HG03159 (cell line): ENCODE data around the gene CACNB2.

Experiments
- ATAC-seq: cut with Tn5 transposase; IDR thresholded peaks from one replicate; pipeline ENCODE4 v1.9.1; 2021; ENCODE audit warnings: mild to moderate bottlenecking, moderate library complexity; ENCODE audit not compliant: unreplicated experiment

Gene CACNB2

DNA sequence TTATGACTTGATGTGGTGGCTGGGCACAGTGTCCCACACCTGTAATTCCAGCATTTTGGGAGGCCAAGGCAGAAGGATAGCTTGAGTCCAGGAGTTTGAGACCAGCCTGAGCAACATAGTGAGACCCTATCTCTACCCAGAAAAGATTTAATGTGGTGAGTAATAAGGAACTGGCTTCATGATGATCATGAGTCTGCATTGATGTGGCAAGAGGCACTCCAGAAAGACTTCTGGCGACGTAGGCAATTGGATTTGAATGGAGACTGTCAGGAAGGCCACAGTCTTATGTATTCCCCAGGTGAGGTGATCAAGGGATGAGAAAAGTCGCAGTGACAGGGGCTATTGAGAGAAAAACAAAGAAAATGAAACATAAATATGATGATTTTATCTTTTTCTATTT lies 138.0 kb downstream of the CACNB2 start:
- no peak for ATAC-seq

DNA sequence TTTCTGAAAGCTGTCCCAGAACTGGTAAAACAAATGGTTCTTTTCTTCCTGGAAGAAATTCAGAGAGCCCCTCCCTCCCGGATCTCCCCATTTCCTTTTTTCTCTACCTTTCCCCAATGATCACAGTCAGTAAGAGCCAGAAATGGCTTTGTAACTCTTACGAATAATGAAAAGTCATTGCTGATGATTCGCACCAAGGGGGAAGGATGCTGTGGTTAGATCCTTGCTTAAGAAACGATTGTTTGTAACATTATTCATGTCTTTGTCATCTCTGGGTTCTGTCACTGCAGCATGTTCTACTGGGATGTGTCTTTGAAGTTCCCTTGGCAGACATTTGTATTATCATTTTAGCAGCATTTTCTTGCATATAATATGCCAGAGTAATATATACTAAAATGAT lies 138.9 kb downstream of the CACNB2 start:
- ATAC-seq = no peak

DNA sequence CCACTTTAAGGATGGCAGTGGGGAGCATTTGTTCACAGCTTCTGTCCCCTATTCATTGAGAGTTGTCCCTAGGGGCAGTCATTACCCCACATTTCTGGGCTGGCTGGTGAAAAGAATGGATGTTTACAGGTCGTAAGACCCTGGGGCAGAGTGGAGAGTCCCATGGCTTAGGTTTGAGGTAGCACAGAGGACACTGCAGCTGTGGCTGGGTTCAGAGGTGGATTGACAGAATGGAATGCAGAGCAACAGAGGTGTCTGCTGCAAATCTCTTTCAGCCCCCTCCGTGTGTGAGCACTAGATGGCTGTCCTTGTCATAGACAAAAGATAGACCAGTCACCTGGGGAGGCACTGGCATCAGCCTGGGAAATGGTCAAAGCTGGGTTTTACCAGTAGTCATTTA lies 141.9 kb downstream of the CACNB2 start:
- no peak for ATAC-seq

DNA sequence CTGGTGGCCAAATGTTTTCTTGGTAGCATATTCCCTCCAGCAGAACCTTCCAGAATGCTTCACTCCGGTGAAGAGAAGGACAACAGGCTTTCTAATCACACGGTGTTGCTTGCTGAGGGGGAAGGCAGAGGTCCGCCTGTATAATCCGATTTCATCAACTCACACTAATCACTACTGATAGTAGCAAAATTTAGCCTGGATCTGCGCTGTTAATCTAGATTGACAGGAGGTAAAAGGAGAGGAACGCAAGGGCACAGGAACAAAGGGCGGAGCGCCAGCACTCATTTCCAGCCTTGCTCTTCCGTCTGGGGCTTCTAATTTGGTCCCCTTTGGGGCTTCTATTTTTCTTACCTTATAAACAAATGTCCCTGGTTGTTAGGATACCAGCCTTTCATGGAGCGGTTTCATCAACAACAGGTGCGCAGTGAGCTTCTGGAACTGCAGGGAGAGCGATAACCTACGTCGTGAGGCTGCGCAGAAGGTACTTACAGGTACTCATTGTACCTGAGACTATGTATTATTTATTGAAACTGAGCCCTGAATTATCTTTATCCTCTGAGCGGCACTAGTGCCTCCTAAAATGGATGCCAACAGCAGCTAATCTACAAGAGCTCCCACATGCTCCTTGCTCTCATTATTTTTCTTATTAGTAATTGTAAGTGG lies 150.6 kb downstream of the CACNB2 start:
- no peak for ATAC-seq

DNA sequence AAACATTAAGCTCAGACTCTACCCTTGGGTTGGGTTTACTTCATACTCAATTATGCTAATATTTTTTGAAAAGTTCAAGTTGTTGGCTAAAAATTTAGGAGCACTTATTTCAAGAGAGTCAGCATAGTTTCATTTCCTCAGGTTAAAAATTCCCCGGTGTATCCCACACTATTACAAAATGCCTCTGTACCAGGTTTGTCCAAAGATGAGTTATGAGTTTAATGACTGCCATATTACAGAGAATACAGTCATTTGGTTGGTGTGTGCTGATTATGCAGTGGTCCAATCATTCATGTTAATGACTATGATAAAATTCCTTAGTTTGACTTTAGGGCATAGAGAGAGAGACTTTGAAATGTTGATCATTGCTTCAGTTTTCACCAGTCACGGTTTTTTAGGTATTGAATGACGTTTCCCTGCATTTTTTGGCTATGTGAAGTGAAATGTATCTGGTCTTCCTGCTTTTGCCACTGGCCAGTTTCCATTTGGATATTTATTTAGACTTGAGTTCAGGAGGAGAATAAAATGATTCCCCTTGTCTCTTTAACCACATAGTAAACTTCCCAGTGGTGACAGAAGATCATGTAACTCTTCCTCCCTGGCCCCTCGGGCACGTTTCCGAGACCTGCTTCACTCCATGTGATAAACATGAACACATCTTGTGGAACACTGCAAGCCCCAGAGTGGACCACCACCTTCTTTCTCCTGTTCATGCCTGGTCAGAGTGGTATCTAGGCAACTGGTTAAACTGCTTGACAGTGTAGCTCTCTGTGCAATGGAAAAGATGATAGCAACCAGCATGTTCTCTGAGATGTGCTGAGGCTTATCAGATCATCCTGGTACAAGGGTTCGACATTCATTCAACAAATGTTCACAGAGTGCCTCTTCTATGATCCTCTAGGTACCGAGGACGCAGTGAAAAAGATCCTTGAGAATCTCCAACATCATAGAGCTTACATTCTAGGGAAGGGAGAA lies 153.6 kb downstream of the CACNB2 start:
- no peak for ATAC-seq

DNA sequence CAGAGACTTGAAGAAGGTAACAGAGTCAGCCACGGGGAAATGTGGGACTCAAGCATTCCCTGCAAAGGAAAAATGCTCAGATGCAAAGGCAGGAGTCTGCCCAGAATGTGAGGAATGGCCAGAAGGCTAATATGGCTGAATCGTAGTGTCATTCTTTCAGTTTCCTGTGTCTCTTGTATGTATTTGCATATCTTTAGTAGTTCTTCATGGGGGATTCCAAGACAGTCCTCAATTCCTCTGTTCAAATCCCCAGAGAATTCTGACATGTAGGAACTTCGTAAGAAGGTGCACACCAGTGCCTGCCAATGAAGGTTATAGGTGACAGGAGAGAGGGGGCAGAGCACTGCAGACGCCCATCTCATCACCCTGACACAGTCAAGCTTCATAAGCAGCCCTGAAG lies 154.4 kb downstream of the CACNB2 start:
- no peak for ATAC-seq

DNA sequence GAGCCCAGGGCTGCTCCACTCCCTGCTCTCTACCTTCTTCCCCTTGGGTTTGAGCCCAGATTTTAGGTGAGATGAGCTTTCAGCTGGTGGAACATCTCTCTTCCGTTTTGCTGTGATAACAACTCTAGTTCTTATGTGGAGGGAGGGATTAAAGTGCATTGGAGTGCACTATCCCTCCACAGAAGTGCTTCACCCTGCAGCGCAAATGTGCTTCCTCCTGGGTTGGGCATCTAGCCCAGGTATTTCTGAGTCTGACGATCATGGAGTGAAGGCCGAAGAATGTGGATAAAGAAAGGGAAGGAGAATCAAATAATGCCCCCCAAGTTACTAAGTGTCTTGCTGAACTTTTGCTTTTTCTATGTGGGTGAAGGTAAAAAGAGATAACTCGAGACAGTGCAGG lies 157.4 kb downstream of the CACNB2 start:
- no peak for ATAC-seq

DNA sequence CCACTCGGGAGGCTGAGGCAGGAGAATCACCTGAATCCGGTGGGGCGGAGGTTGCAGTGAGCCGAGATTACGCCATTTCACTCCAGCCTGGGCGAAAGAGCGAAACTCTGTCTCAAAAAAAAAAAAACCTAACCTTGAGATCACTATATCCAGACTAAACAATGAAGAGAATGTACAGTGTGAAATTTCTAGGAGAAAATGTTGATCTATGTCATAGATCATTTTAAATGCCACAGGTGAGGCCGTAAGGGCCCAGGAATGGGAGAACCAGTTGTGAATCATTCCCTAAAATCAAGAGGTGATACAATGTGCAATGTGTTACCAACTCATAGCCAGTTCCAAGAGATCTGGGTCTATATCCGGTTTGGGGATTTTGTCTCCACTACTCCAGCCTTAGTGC lies 158.0 kb downstream of the CACNB2 start:
- ATAC-seq = no peak

DNA sequence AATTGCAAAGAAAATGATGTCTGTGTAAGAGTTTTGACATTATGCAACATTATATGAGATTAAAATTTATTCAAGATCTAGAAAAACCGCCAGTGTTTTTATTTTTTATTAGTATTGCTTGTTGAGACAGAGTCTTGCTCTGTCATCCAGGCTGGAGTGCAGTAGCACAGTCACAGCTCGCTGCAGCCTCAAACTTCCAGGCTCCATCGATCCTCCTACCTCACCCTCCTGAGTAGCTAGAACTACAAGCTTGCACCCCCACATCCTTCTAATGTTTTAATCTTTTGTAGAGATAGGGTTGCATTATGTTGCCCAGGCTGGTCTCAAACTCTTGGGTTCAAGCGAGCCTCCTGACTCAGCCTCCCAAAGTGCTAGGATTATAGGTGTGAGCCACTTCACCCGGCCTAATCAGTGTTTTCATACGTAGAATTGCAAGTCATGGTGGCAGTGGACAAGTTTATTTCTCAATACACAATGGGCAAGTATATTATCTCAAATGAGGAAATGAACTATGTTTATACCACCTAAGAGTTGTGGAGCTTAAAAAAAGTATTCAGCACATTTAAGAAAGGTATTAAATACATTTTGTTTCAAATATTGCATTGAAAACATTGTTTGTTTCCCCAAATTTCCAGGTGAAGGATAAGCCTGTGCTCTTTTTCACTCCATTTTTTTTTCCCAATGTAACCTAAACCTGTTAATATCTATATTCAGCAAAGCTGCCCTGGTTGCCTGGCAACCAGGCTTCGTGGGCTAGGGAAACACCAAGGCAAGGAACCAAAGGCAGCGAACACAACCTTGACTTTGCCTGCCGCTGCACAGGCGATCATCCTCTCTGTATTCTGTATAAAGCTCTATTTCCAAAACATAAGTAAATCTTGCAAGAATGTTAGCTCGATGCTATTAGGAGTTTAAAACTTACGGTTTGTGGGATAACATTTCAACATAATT lies 163.9 kb downstream of the CACNB2 start:
- no peak for ATAC-seq

DNA sequence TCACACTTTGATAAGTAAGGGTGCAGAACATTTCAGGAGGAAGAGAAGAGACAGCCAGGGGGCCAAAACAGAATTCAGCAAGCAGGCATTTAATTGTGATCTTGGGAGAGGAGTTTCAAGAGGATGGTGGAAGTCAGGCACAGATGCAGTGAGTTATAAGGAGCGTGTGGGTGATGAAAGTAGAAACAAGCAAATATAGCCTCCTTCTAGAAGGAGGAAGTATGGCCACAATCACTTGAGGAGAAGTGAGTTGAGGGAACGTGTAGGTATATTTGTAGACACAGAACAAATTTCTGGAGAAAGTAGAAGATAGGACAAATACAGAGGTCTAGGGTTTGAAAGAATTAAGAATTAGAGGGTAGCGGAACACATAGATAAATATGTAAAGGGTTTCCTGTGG lies 165.8 kb downstream of the CACNB2 start:
- ATAC-seq = no peak

DNA sequence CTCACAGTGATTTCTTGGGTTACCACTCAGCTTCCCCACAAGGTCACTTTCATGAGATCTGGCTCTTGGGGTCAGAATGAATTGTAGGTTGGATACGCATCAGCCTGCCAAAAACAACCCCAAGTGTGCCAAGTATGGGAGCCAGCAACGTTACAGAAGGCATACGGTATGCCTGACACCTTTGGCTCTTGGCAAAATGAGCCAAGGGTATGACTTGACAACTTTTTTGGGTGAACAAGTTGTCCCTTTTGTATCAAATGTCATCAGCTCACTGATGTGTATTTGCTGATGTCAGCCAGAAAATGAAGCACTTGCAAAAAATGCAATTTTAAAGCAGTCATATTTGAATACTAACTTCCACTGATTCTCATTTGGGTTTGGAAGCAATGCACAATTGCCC lies 168.4 kb downstream of the CACNB2 start:
- no peak for ATAC-seq

DNA sequence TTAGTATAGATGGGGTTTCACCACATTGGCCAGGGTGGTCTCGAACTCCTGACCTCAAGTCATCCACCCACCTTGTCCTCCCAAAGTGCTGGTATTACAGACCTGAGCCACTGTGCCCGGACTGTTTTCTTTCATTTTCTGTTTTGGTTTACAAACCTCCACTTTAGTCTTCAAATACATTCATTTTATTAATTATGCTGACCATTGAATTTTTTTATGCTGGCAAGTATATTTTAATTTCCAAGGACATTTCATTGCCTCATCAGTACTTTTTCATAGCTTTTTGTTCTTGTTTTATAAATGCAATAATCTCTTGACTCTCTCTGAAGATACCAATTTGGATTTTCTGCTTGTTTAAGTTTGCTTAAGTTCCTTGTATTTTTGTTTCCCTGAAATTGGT lies 170.5 kb downstream of the CACNB2 start:
- no peak for ATAC-seq

DNA sequence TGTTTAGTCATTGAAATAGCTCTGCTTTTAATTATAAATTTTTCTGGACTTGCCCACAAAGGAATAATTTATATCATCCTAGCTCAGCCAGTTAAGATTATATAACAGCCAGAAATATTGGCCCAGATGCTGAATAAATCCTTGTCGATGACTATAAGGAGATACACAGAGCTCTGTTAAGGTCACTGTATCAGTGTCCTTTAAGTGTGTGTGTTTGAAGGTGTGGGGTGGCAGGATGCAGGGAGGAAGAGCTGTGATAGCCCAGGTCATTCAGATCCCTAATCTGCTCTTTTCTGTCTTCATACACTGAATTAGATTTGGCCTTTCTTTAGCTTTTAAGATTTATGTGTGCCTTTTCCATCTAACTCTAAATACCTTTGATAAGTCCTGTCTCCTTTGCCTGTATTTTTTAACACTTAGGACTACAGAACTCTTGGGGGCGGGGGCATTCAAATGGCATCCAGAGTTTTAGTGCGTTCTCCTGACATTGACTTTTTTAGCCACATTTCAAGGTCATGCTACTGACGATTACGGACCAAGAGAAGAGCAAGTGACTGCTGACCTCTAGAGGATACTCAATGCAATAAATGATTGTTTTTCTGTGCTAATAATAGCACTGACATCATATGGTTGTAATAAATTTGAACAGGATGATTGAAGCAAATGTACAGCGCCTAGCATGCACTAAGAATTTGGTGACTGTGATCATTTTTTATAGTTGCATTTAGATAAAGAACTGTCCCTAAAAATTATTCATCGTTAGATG lies 172.3 kb downstream of the CACNB2 start:
- peak; percentile 81 for ATAC-seq

DNA sequence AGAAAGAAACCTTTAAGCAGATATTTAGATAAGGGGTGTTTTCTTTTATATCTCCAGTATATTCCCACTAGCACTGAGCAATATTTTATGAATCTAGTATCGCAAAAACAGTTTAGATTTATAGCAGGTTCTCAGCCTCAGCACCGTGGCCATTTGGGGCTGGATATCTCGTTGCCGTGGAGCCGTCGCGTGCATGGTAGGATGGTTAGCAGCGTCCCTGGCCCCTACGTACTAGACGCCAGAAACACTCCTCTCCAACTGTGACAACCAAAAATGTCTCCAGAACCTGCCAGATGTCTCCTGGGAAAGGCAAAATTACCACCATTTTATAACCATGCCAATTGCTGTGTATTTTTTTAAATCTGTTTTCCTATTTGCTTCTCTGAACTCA lies 172.9 kb downstream of the CACNB2 start:
- no peak for ATAC-seq

DNA sequence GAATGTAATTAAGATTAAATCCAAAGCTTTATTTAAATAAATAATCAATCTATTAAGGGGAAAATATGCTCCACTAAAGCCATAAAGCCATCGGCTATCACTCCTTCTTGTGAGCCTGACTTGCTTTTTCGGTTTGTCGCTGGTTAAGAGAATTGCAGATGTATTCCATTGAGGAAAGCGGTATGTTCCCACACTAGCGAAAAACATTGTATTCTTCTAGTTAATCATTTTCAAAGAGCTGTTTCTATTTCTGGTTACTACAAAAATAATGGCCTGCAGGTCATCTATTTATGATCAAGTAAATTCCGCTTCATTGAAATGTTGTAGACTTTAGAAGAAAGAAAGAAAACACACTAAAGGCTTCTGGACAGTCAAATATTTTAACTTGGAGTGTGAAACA lies 173.4 kb downstream of the CACNB2 start:
- ATAC-seq = no peak

DNA sequence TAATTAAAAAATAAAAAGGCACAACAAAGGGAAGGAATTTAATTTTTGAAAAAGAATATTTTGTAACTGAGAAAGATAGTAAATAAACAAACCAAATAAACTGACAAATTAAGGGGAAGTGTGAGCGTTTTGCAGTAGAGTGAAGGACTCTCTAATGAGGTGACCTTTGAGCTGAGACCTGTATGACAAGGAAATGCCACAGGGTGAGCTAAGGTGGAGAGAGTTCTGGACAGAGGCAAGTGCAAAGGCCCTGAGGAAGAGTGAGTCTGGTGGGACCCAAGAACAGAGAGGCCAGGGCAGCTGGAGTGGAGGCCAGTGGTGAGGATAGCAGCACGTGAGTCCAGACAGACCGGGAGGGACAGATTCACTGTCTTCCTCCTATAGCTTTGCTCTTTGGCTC lies 179.4 kb downstream of the CACNB2 start:
- no peak for ATAC-seq

DNA sequence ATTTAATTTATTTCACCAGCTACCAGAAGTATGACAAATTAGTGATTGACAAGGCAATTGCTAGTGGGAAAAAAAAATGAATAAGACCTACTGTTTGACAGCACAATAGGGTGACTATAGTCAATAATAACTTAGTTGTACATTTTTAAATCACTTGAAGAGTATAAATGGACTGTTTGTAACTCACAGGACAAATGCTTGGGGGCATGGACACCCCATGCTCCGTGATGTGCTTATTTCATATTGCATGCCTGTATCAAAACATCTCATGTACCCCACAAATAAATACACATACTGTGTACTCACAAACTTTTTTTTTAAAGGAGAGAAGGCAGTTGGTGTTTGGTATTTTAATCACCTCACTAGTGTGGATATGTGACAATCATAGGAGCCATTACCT lies 181.1 kb downstream of the CACNB2 start:
- no peak for ATAC-seq

DNA sequence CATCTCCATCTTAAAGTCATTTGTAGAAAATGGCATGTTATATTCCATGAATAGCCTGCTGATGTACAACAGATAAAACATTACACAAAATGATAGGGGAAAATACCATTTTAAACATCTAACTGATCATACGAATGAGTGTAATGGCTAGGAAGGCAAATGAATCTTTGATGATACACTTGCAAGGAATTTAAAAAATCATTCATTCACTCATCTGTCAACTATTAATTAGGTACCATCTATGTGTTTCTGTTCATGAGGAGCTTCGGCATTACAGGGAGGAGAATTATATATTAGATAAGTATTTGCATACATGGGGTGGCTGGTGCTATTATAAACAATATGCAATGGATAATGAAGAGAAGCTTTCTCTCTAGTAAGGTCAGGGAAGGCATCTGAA lies 183.7 kb downstream of the CACNB2 start:
- ATAC-seq = no peak

DNA sequence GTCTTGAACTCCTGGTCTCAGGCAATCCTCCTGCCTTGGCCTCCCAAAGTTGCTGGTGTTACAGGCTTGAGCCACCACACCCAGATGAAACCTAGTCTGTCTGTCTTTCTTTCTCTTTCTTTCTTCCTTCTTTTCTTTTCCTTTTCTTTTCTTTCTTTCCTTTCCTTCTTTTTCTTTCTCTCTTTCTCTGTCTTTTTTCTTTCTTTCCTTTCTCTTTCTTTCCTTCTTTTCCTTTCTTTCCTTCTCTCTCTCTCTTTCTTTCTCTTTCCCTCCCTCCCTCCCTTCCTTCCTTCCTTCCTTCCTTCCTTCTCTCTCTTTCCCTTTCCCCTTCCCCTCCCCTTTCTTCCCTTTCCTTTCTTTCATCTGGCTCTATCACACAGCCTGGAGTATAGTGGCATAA lies 185.2 kb downstream of the CACNB2 start:
- ATAC-seq = no peak

DNA sequence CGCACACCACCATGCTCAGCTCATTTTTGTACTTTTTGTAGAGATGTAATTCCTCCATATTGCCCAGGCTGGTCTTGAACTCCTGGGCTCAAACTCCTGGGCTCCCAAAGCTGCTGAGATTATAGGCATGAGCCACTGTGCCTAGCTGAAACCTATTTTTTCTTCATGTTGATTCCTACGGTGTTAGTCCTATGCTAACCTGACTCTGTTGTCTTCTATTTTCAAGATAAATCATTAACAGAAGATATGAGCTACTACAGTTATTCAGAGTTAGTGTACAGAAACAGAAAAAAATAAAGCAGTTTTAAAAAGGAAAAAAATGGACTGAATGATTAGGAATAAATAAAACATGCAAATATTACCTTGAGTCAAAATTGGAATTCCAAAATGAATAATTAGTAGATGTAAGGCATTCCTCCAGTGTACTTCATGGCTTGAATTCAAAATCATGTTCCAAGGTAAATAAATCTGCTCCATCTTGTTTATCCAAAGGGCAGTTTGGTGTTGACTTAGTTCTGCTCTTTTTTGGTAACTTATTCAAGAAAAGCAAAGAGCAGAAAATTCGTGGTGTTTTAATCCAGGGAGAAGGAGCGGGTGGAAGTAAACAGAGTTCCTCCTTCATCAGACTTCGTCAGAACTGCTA lies 185.8 kb downstream of the CACNB2 start:
- no peak for ATAC-seq
